Ovary (tissue), 3 donors: ENCODE measurements around the gene GNAI2.

Source experiments
- EP300 ChIP-seq: sonication (generic); formaldehyde crosslinking; IDR thresholded peaks from one replicate; pipeline ENCODE4 v1.6.1; 2017; ENCODE audit warnings: antibody characterized with exemption
- POLR2A ChIP-seq: fragments of 450-650 bp; IDR thresholded peaks from one replicate; pipeline ENCODE4 v1.6.1; 2017; ENCODE audit warnings: antibody characterized with exemption, mild to moderate bottlenecking, moderate library complexity
- TF ChIP-seq, protein P1 (sequence below), 3 donors: fragments of 450-650 bp in 2 of 3; fragments of 200-600 bp in 1 of 3; IDR thresholded peaks; one replicate each; pipeline versions ENCODE4 v1.5.1 to v1.8.0; 2016 to 2022; ENCODE audit warnings: antibody characterized with exemption in 3 of 3, mild to moderate bottlenecking in 1 of 3
- donor health status: DM: no; HTN: no; CAD: no.

DNA sequence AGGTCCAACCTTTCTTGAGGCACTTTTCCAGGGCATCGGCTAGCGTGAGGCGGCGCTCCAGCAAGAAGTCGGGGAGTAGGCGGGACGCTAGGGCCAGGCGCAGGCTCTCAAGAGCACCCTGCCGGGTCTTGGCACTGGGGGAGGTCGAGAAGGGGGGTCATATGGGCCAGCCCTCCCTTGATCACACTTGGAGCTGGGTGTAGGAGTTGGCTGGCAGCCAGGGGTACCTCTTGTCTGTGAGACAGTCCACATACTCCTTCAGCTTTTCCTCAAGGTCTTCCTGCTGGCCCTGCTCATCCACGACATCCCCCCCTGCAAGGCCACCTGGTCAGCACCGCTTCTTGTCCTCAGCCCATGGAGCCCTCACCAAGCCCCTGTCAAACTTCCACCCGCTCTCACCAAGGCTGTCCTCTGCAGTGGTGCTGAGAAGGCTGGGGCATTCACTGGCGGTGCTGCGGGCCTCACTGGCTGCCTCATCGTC is 54.2 kb downstream of the GNAI2 start:
- TF ChIP-seq POLR2A (no peak), EP300 (no peak)
- TF ChIP-seq, protein P1, sequence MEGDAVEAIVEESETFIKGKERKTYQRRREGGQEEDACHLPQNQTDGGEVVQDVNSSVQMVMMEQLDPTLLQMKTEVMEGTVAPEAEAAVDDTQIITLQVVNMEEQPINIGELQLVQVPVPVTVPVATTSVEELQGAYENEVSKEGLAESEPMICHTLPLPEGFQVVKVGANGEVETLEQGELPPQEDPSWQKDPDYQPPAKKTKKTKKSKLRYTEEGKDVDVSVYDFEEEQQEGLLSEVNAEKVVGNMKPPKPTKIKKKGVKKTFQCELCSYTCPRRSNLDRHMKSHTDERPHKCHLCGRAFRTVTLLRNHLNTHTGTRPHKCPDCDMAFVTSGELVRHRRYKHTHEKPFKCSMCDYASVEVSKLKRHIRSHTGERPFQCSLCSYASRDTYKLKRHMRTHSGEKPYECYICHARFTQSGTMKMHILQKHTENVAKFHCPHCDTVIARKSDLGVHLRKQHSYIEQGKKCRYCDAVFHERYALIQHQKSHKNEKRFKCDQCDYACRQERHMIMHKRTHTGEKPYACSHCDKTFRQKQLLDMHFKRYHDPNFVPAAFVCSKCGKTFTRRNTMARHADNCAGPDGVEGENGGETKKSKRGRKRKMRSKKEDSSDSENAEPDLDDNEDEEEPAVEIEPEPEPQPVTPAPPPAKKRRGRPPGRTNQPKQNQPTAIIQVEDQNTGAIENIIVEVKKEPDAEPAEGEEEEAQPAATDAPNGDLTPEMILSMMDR (IDR thresholded peaks at IDR 0.05), result no peak
